Stimulated activated effector memory CD8-positive, alpha-beta T cell treated with anti-CD3 and anti-CD28 coated beads, Interleukin-12 subunit alpha, Interleukin-12 subunit beta, amount 100 ng/mL, for 72 hours (primary cell): ENCODE results near the gene TRIM24.

Source experiments
- ATAC-seq: fragments of 150-1000 bp; cut with Tn5 transposase; 2 replicates; pipeline ENCODE4 v1.10.0; 2021
- DNase-seq, 2 donors: peaks; one replicate each; pipeline ENCODE4 v3.0.0; 2021 to 2022; ENCODE audit warnings: low spot score in 2 of 2
- H3K27ac Mint-ChIP-seq: one replicate; pipeline ENCODE4 v1.8.0; 2022; ENCODE audit warnings: mild to moderate bottlenecking, mixed read lengths
- H3K36me3 Mint-ChIP-seq: one replicate; pipeline ENCODE4 v1.8.0; 2022; ENCODE audit warnings: mild to moderate bottlenecking, mixed read lengths
- H3K4me1 Mint-ChIP-seq: one replicate; pipeline ENCODE4 v1.8.0; 2022; ENCODE audit warnings: mixed read lengths
- H3K4me3 Mint-ChIP-seq: one replicate; pipeline ENCODE4 v1.8.0; 2022; ENCODE audit warnings: mild to moderate bottlenecking, mixed read lengths
- H3K9me3 Mint-ChIP-seq: one replicate; pipeline ENCODE4 v1.8.0; 2022; ENCODE audit warnings: mixed read lengths

The TRIM24 gene

DNA sequence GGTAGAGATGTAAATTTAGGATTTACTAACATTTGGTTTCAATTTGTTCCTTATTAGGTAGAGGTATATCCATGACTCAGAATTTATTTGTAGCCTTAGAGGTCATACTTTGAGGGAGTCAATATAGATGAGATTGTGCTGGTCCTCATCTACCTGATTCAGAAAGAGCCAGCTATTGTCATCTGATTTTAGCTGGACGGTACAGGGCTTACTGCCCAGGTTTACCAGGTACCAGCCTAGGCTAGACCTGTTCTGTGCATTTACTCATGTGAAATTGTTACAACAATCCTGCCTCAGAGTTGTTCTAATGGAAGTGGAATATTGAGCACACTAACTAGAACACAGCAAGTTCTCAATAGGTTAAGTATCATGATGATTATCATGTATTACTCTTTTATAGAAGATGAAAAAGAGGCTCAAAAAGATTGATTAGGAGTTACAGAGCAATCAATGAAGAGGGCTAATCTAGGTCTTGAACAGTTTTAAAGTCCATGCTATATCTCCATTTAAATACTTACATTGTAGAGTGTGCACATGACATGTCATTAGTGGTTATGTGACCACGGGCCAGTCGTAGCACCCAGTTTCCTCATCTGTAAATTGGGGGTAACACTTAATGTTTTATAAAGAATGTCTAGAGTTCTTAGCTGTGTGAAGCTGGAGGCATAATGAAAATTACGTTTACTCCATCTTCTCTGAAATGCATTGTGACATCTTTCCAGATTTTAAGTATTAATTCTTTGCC, 42.1 kb downstream of the TRIM24 start:
- H3K9me3 Mint-ChIP-seq: no peaks in the 10 kb centered on the region
- no peak overlapping the region for H3K27ac Mint-ChIP-seq
- no peak overlapping the region for H3K4me3 Mint-ChIP-seq
- peaks cover 35% of the 10 kb centered on the region for H3K36me3 Mint-ChIP-seq
- ATAC-seq: no peak
- H3K4me1 Mint-ChIP-seq: peaks cover 27% of the 10 kb centered on the region
- DNase-seq: no peak

DNA sequence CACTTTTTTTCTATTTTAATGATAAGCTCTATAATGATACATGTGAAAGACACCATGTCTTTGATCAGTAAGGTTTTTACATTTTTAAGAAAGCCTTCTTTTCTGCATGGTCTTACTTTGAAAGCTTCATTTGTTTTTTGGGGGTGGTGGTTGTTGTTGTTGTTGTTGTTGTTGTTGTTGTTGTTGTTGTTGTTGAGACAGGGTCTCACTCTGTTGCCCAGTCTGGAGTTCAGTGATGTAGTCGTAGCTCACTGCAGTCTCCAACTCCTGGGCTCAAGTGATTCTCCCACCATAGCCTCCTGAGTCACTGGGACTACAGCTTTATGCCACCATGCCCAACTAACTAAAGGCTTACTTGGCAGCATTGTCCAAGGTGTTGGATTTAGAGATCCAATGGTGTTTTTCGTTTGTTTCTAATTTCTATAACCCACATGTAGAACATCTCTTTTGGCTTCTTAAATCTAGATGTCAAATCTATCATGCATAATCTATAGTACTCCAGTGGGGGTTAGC, 45.4 kb downstream of the TRIM24 start:
- Mint-ChIP-seq H3K4me1 (peaks cover 18% of the 10 kb centered on the region), H3K4me3 (no peak overlapping the region), H3K9me3 (no peaks in the 10 kb centered on the region), H3K36me3 (peaks cover 33% of the 10 kb centered on the region), H3K27ac (no peak overlapping the region)
- no peak for ATAC-seq
- no peak for DNase-seq

- no peaks in the 10 kb centered on the region for H3K9me3 Mint-ChIP-seq
- H3K4me3 Mint-ChIP-seq: no peak overlapping the region
- DNase-seq (no peak), ATAC-seq (no peak)
- H3K4me1 Mint-ChIP-seq: peaks cover 18% of the 10 kb centered on the region
- H3K27ac Mint-ChIP-seq: no peak overlapping the region
- peaks cover 38% of the 10 kb centered on the region for H3K36me3 Mint-ChIP-seq
These were observed 46.7 kb downstream of the TRIM24 start for GRCh38 chr7:138506764-138507163.

DNA sequence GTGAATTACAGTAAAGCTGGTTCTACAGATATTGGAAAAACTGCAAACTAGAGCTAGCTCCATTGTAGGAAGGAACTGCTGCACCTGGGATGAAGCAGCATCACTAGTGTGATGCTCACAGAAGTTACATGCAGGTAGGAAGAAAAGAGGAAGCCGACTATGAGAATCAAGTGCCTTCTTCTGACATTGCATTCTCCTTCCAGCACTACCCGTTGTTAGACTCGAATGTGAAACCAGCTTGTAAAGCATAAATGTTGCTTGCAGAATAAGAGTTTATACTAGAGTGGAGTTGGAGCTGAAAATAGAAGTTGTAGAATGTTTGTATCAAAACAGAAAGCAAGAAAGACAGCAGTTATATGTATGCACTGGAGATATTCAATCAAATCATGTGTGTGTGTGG, 49.9 kb downstream of the TRIM24 start:
- no peak overlapping the region for H3K27ac Mint-ChIP-seq
- no peaks in the 10 kb centered on the region for H3K9me3 Mint-ChIP-seq
- ATAC-seq (no peak), DNase-seq (no peak)
- peaks cover 19% of the 10 kb centered on the region for H3K4me1 Mint-ChIP-seq
- peaks cover 28% of the 10 kb centered on the region for H3K36me3 Mint-ChIP-seq
- H3K4me3 Mint-ChIP-seq: no peak overlapping the region

DNA sequence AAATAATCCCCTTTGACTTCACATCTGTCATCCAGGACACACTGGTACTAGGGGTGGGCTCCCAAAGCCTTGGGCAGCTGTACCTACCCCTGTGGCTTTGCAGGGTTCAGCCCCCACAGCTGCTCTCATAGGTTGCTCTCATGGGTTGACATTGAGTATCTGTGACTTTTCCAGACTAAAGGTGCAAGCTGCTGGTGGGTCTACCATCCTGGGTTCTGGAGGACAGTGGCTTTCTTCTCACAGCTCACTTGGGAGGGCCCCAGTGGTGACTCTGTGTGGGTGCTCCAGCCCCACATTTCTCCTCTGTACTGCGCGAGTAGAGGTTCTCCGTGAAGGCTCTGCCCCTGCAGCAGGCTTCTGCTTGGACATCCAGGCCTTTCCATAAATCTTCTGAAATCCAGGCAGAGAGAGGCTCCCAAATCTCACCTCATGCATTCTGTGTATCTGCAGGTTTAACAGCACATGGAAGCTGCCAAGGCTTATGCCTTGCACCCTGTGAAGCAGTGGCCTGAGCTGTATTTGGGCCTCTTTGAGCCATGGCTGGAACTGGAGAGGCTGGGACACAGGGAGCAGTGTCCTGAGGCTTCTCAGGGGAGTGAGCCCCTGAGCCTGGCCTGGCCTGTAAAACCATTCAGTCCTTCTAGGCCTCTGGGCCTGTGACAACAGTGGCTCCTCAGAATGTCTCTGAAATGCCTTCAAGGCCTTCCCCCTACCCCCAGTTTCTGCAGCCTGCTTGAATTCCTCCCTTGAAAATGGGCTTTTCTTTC, 52.2 kb downstream of the TRIM24 start:
- peaks cover 33% of the 10 kb centered on the region for H3K36me3 Mint-ChIP-seq

DNA sequence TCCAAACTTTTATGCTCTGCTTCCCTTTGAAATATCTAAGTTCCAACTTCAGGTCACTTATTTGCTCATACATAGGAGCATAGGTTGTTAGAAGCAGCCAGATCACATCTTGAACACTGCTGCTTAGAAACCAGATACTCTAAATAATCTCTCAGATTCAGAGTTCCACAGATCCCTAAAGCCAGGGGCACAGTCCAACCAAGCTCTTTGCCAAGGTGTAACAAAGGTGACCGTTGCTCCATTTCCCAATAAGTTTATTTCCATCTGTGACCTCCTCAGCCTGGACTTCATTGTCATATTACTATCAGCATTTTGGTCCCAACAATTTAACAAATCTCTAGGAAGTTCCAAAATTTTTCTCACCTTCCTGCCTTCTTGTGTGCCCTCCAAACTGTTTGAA, 52.8 kb downstream of the TRIM24 start:
- Mint-ChIP-seq H3K4me3 (no peak overlapping the region), H3K4me1 (peaks cover 12% of the 10 kb centered on the region), H3K36me3 (peaks cover 33% of the 10 kb centered on the region), H3K9me3 (no peaks in the 10 kb centered on the region), H3K27ac (peak overlapping the region; percentile 7)
- DNase-seq (no peak), ATAC-seq (no peak)

More for the DNA sequence above, 52.2 kb downstream of the TRIM24 start:
- H3K4me1 Mint-ChIP-seq: peaks cover 12% of the 10 kb centered on the region
- no peaks in the 10 kb centered on the region for H3K9me3 Mint-ChIP-seq
- H3K27ac Mint-ChIP-seq: peak overlapping the region; percentile 7
- no peak for ATAC-seq
- no peak for DNase-seq
- no peak overlapping the region for H3K4me3 Mint-ChIP-seq

DNA sequence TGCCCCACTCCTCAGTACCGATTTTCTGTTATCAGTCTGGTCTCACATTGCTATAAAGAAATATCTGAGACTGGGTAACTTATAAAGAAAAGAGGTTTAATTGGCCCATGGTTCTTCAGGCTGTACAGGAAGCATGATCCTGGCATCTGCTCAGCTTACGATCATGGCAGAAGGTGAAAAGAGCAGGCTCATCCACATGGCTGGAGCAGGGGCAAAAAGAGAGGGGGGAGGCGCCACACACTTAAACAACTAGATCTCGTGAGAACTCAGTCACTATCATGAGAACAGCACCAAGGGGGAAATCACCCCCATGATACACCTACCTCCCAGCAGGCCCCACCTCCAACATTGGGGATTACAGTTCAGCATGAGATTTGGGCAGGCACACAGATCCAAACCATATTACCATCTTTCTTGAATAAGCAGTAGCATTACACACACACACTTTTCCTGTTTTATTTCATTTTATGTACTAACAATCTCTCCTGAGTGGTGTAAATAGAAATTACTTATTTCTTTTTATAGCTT, 53.3 kb downstream of the TRIM24 start:
- Mint-ChIP-seq H3K9me3 (no peaks in the 10 kb centered on the region), H3K27ac (peak overlapping the region; percentile 20), H3K36me3 (peaks cover 33% of the 10 kb centered on the region), H3K4me3 (no peak overlapping the region), H3K4me1 (peaks cover 9% of the 10 kb centered on the region)
- DNase-seq (no peak), ATAC-seq (no peak)

DNA sequence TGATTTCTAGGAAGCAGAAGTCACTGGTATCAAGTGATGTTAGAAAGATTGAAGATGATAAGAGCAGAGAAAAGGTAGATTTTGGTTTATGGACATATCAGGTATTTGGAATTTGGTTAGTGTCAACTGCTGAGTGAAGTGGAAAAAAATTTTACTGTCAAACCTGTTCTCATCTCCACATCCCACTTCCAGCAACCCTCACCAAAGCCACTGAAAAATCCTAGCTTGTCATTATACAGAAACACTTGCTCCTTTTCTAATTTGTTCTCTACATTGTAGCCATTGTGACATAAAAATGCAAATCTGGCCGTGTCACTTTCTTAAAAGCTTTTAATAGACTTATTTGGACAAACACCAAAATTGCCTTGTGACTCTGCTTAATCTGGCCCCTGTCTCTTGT, 54.0 kb downstream of the TRIM24 start:
- H3K4me1 Mint-ChIP-seq: peaks cover 8% of the 10 kb centered on the region
- H3K36me3 Mint-ChIP-seq: peaks cover 38% of the 10 kb centered on the region
- DNase-seq (no peak), ATAC-seq (no peak)
- H3K9me3 Mint-ChIP-seq: no peaks in the 10 kb centered on the region
- H3K27ac Mint-ChIP-seq: peak overlapping the region; percentile 20
- no peak overlapping the region for H3K4me3 Mint-ChIP-seq

DNA sequence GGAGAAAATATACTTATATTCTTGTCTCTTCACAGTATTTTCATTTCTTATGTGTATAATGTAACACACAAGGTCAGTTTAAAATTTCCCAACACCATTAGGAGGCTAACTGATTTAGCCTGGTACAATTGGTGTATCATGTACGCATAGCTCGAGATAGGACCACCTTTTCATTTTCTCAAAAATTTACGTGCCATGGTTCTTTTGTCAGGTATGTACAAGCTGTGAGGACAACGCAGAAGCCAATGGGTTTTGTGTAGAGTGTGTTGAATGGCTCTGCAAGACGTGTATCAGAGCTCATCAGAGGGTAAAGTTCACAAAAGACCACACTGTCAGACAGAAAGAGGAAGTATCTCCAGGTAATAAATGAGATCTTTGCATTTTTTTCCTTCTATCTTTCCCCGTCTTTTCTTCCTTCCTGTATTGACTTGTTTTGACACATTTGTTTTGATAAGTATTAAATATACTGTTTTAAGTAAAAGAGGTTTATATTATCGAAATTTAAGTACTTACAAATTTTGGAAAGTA, 55.0 kb downstream of the TRIM24 start:
- Mint-ChIP-seq H3K9me3 (no peaks in the 10 kb centered on the region), H3K36me3 (peaks cover 48% of the 10 kb centered on the region), H3K4me3 (no peak overlapping the region), H3K4me1 (peaks cover 8% of the 10 kb centered on the region), H3K27ac (no peak overlapping the region)
- ATAC-seq (no peak), DNase-seq (no peak)

- ATAC-seq (no peak), DNase-seq (no peak)
- Mint-ChIP-seq H3K9me3 (peaks cover 8% of the 10 kb centered on the region), H3K4me1 (peaks cover 1% of the 10 kb centered on the region), H3K4me3 (no peak overlapping the region), H3K27ac (no peak overlapping the region), H3K36me3 (peaks cover 70% of the 10 kb centered on the region)
These were observed 59.2 kb downstream of the TRIM24 start for GRCh38 chr7:138519061-138519798.

DNA sequence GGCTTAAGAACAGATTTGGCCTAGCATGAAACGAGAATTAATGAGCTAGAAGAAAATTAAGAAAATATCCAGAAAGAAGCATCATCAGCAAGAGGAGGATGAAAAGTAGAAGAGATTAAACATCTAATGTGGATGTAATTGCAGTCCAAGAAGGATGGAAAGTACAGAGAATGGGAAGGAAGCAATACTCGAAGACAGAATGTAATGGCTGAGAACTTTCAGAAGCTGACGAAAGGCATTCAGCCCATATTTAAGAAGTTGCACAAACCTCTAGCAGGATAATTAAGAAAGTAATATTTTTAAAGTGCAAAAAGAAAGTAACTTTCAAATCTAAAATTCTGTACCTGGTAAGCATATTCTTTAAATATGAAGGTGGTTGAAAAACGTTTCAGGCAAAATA, 60.7 kb downstream of the TRIM24 start:
- Mint-ChIP-seq H3K4me1 (no peaks in the 10 kb centered on the region), H3K4me3 (no peak overlapping the region), H3K9me3 (peaks cover 13% of the 10 kb centered on the region), H3K36me3 (peaks cover 69% of the 10 kb centered on the region), H3K27ac (no peak overlapping the region)
- ATAC-seq: no peak
- DNase-seq: no peak

- peaks cover 68% of the 10 kb centered on the region for H3K36me3 Mint-ChIP-seq
- no peak overlapping the region for H3K4me3 Mint-ChIP-seq
- ATAC-seq: no peak
These were observed 61.9 kb downstream of the TRIM24 start for GRCh38 chr7:138521837-138522461.

DNA sequence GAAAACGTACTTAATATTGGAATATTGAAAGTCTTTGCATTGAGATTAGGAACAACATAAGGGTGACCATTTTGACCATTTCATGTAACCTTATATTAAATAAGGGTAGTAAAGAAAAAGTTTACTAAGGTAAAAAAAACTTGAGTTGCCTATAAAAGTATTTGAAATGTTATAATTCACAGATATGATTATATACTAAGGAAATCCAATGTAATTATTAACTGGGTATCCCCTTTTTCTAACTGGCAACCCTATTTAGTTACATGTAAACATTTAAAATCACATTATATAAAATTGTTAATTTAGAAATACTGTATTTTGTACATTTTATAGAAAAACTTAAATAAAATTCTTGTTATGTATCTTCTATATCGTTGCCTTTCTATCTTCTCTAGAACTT, 64.2 kb downstream of the TRIM24 start:
- Mint-ChIP-seq H3K9me3 (peaks cover 25% of the 10 kb centered on the region), H3K4me3 (no peak overlapping the region), H3K36me3 (peaks cover 60% of the 10 kb centered on the region), H3K4me1 (no peaks in the 10 kb centered on the region), H3K27ac (no peak overlapping the region)
- ATAC-seq: no peak
- DNase-seq: no peak

More at GRCh38 chr7:138521837-138522461, 61.9 kb downstream of the TRIM24 start:
- no peak for DNase-seq
- peaks cover 20% of the 10 kb centered on the region for H3K9me3 Mint-ChIP-seq
- no peaks in the 10 kb centered on the region for H3K4me1 Mint-ChIP-seq
- H3K27ac Mint-ChIP-seq: no peak overlapping the region

GRCh38 chr7:138525757-138526156, 65.7 kb downstream of the TRIM24 start:
- ATAC-seq (no peak), DNase-seq (no peak)
- H3K9me3 Mint-ChIP-seq: peaks cover 22% of the 10 kb centered on the region
- H3K4me3 Mint-ChIP-seq: no peak overlapping the region
- H3K27ac Mint-ChIP-seq: no peak overlapping the region
- H3K36me3 Mint-ChIP-seq: peaks cover 54% of the 10 kb centered on the region
- H3K4me1 Mint-ChIP-seq: no peaks in the 10 kb centered on the region
